GM19467 (cell line): ENCODE measurements around the gene TM4SF5.
A peak's percentile ranks its signal among the peaks of the same experiment; 100 is the strongest.

ENCODE experiments used
- ATAC-seq: cut with Tn5 transposase; IDR thresholded peaks from one replicate; pipeline ENCODE4 v1.9.1; 2021; ENCODE audit warnings: mild to moderate bottlenecking, moderate library complexity; ENCODE audit not compliant: unreplicated experiment

The TM4SF5 gene

DNA sequence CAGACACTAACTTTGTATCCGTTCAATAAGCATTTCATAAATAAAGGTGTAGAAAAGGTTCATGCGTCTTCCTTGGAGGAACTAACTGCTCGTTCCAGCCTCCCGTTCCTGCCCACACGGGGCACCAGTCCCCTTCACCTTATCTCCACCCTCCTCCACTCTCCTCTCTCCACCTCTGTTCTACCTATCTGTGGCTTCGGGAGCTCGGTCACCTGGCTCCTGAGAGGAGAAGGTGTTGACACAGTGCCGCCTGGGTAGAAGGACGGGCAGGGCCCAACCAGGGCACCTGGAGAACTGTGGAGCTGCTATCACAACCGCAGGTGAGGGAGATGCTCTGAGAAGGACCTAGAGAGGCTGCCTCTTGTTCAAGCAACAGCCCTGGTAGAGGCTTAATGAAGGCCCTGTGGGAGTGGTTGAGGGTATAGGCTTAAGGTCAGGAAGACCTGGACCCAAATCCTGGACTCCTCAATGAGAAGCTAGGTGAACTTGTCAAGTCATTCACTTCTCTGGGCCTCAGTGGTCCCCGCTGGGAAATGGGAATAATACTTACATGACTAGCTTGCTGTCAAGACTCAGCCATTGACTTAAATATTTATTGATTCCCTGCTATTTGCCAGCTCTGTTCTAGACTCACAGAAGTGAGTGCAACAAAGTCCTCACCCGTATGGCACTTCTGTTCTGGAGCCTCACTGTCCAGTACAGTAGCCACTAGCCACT is 51.8 kb downstream of the TM4SF5 start:
- ATAC-seq: no peak

DNA sequence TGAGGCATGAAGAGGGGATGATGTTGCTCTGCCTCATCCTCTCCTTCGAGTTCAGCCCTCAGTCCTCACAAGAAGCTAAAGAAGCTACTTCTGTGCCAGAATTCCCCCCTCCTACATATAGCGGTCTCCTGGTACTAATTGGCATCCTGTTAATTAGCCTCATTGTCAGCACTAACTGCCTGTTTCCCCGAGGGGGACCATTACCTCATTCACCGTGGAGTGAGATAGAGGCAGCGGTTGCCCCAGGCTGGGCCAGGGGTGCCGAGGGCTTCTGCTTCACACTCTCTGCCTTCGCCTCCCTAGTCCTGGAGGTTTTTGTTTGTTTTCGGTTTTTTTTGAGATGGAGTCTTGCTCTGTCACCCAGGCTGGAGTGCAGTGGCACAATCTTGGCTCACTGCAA is 55.7 kb downstream of the TM4SF5 start:
- ATAC-seq: no peak

DNA sequence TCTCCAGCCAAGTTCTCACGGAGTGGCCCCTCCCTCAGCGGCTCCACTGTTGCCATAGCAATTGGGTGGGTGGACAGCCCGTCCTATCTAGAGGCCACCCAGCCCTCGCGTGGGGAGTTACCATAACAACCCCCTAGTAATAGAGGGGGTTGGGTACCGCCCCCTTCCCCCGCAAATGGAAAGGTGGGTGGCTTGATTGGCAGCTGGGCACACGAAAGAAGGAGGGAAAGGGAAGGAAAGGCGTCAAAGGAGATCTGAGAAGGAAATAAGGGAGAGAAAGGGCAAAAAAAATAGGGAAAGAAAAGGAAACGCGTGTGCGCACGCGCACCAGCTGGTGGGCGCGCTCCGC is 61.1 kb downstream of the TM4SF5 start:
- peak; percentile 5 for ATAC-seq
